Stimulated activated CD4-positive, alpha-beta T cell treated with anti-CD3 and anti-CD28 coated beads, Interleukin-12 subunit alpha, Interleukin-12 subunit beta, amount 100 ng/mL, for 48 hours (primary cell): ENCODE measurements around the gene NIM1K.
"Not testable (repeated sequence)": the region's sequence is repeated elsewhere in the genome, so short reads cannot be mapped to it uniquely, and the experiment has no call there.

Source experiments
- DNase-seq, 3 donors: peaks; one replicate each; pipeline ENCODE4 v3.0.0-alpha.2; 2020; ENCODE audit warnings: low read depth in 2 of 3, low spot score in 1 of 3

The NIM1K gene

DNA sequence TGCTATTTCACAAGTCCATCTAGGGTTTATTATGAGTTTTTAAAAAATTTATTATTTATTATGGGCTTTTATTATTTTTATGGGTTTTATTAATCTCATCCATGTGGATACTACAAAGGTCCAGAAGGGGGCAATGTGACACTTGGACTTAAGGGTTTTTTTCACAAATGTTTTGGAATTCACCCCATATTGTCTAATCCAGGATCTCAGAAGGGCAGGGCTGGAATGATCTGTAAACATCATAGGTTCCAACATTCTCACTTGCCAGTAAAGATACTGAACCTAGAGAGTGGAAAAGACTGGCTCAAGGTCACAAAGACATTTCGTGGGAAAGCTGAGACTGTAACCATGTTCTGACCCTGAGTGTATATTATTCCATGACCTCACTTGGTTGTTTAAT, 35.6 kb downstream of the NIM1K start:
- no peak for DNase-seq

DNA sequence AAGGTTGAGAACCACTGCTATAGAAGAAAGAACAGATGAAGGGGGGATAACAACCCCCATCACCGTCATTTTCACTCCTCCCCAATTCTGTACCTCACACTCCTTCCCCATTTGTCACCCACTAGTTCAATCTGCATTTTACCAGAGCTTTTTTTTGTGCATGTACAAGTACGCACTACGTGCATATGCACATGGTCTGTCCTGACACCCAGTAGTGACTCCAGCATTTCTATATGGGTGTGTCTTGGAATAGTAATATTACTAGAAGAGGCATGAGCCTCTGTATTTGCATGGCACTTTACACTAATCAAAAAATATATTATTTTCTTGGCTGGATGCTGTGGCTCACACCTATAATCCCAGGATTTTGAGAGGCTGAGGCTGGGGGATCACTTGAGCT, 38.7 kb downstream of the NIM1K start:
- DNase-seq = no peak

DNA sequence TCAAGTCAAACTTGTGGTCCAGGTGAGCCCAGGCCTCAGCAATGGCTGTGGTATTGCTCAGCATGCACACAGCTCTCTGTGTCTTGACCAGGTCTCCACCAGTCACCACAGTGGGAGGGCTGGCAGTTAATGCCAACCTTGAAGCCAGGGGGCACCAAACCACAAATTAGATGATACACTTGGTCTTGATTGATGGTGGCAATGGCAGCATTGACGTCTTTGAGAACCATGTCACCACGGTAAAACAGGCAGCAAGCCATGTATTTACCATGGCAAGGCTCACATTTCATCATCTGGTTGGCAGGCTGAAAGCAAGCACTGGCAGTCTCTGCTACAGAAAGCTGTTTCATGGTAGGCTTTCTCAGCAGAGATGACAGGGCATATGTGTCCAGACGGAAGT, 40.0 kb downstream of the NIM1K start:
- DNase-seq = no peak

DNA sequence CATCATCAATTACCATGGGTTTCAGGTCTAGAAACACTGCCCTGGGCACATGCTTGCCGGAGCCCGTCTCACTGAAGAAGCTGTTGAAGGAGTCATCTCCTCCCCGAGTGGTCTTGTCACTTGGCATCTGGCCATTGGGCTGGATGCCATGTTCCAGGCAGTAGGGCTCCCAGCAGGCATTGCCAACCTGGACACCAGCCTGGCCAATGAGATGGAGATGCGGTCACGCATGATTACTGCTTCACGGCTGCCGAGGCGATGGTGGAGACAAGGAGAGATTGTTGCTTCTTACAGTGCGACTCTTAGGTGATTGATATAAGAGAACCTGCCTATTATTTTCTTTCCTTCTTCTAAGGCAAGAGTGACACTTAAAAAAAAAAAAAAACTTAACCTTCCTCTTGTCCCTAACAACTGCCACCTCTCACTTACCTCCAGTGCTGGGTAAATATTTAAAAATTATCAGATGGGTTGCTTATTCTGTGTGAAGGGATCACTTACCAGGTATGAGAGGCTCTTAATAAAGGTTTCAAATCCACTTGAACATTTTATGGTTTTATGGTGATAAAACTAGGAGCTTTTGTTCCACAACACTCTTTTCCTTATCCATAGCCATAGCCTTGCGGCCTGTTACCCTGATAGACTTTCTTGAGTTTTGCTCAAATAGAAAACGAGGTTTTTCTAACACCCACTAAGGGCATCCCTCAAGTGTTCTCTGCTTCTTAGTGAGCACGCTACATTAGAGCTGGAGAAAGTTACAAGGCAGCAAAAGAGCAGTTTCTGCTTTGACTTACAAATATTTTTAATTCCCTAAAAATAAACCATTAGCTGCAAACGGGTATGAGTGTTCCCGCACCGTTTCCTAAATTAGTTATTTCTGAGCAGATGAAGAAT, 41.2 kb downstream of the NIM1K start:
- DNase-seq = no peak

DNA sequence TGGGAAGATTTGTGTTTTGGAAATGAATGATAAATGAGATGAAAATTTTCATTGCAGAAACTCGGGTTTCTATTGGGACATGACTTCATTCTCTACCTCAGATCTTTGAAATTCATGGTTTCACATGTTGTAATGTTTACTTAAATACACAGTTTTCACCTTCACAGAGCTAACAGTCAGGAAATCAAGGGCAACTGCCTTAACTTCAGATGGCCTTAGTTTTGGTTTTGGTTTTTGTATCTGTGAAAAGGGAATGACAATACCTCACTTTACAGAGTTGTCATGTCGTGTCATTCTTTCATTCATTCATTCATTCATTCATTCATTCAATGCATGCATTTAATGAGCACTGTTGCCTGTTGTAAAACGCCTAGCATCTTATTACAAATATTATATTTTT, 41.9 kb downstream of the NIM1K start:
- DNase-seq = no peak

DNA sequence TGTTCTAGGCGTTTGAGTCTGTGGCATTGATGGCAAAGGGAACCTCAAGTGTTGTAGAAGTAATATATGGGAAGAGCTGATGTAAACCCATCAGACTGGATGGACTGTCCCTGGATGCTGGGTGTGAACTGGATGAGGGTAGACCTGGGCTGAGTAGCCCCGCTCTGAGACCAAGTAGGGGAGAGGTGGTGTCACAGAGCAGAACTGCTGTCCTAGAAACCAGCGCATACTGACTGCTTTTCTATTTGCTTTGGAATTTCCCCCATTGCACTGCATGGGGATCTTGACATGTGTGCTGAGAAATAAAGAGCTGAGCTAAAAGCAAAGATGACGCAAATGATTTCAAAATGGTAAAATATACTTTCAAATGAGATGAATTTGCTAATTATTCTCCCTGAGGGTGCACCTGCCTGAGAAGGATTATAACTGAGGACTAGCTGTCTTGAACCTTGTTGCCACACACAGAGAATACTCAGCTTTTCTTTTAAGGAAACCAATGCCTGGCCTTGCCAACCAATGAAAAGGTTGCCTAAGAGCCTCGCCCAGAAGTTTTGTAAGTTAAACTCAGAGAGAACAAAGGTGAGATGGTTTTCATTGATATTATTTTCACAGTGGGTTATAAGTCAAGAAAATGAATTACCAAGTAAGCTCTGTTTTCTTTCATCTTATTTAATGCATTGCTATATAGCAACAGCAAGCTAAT, 44.8 kb downstream of the NIM1K start:
- no peak for DNase-seq

DNA sequence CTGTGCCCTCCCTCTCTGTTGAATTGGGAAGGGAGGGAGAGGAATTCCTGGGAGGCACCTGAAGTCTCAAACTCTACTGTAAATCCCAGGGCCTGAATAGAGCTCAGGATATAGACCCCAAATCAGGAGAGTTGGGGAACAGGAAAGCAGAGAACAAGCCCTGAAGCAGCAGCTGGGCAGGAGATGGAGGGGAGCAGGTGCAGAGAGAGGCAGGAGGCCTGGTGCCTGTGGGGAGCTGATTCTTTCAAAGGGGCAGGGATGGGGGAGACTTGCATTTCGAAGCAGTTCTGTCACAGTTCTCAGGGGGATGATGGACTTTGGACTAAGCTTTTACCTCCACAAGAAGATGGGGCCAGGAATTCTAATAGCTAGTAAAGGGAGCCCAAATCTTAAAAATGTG, 50.2 kb downstream of the NIM1K start:
- DNase-seq = no peak

DNA sequence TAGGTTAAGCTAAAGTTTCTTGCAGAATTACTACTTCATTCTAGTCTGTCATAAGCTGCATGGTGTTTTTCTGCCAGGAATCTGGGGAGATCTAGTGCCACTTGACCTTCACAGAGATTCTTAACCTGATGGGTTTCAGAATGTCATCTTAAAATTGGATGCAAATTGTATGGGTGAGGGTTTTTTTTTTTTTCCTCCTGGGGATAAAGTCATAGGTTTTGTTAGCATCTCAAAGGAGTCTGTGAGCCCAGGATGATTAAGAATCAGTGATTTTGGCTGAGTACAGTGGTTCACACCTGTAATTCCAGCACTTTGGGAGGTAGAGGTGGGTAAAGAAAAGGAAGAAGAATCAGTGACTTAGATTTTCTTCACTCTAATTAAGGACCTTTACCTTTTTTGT, 51.2 kb downstream of the NIM1K start:
- DNase-seq = no peak

DNA sequence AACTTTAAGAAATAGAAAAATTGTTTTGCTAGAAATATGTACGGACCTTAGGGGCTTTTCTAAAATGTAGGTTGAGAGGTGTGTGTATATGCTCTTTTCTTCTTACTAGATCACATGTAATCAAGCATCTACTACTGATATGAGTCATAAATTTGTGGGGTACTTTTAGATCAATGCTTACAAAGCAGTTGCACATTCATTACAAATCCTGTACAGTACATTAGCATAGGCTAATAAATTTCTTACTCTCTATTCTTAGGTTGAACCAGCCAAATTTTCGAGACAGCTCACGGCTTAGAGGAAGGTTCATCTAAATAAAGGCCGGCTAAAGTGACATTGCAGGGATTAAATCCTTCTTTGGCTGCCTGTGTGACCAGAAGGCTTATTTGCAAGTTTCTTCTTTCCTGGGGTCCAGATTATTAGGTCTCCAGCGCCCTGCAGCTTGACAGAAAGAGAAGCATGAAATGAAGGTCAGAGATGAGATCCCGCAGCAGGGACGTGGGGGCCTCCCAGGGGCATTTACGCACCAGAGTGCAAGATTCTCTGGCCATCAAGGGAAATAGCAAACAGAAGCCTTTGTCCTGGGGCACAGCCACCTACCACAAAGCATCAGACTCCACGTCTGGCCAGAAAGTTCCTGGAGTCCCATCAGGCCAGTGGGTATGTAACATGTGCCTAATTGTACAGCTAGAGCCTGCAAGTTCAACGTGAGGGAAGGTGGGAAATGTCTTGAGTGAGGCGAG, 53.0 kb downstream of the NIM1K start:
- DNase-seq = no peak

DNA sequence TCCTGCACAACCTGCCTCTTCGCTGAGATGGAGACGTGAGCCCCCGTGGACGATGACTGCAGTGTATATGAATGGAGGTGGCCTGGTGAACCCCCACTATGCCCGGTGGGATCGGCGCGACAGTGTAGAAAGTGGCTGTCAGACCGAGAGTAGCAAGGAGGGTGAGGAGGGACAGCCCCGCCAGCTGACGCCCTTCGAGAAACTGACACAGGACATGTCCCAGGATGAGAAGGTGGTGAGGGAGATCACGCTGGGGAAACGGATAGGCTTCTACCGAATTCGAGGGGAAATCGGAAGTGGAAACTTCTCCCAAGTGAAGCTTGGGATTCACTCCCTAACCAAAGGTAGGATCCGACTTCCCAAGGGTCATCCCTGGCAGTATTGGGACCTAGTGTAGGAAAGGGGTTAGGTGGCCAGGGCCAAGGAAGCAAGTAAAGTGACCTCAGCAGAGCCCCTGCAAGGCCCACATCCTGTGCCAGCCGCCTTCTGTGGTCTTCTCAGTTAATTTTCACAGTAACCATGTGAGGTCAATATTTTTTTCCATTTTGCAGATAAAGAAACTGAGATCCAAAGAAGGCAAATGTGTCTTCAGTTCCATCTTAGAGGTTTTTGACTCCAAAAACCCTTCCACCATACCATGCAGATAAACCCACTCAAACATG, 53.8 kb downstream of the NIM1K start:
- no peak for DNase-seq

DNA sequence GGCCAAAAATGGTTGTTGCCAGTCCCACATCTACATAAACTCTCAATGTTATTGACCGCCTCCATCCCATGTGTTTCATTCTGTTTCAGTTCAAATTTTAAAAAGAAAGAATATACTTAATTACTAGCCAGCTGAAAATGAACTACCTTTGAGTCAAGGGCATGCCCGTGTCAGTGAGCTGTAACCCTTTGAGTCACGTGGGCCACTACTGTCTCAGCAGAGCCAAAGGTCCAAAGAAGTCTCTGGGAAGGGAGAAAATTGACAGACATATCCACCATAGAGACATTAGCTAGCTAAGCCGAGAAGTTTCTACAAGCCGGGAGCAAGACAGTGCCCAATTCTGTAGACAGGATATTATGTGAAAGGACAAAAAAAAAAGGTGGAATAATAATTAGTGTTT, 59.7 kb downstream of the NIM1K start:
- no peak for DNase-seq

DNA sequence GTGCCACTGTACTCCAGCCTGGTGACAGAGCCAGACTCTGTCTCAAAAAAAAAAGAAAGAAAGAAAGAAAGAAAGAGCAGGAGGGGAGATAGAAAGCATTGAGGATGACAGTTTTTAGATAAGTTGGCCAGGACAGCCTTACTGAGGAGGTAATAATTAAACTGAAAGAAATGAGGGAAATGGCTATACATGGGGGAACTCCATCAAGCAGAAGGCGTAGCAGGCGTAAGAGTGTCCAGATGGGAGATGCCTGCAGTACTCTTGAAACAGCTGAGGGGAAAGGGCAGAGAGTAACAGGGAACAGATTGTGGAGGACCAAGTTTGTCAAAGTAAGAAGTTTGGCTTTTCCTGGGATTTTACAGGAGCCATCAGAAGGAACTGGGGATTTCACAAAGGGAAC, 63.7 kb downstream of the NIM1K start:
- no peak for DNase-seq

DNA sequence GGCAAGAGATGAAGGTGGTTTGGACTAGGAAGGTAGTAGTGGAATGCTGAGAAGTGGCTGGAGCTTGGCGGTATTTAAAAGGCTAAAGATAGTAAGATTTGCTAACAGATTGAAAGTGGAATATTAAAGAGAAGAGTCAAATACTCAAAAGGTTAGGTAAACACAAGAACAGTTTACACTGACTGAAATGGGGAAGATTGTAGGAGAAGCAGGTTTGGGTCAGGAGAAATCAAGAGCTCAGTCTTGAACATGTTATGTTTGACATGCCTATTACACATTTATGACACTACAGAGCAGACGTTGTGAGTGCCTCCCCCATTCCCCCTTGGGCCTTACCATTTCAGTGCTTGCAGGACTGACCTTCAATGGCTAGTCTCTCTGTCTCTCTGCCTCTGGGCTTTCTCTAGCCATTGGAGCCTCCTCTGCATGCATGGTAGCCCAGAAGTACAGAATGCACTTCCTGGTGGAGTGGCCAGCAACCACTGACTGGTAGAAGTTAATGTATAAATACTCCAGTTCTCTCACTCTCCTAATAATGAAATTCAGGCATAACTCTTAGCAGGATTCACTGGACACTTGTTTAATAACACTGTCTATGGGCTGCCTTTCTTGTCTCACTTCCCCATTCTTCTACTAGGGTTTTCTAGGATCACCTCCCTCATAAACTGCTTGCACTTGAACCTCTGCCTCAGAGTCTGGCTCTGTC, 64.4 kb downstream of the NIM1K start:
- DNase-seq = no peak

DNA sequence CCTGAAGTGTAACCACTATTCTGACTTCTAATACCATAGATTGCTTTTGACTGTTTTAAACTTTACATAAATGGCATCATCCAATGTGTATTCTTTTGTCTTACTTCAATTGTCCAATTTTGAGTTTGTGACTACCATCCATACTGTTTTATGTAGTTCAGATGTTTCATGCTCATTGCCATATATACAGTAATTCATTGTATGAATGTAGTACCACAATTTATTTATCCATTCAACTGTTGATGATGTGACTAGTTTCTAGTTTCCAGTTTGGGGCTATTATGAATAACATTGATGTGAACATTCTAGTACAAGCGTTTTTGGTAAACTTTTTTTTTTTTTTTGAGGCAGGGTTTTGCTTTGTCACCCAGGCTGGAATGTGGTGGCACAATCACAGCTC, 66.1 kb downstream of the NIM1K start:
- DNase-seq = no peak

DNA sequence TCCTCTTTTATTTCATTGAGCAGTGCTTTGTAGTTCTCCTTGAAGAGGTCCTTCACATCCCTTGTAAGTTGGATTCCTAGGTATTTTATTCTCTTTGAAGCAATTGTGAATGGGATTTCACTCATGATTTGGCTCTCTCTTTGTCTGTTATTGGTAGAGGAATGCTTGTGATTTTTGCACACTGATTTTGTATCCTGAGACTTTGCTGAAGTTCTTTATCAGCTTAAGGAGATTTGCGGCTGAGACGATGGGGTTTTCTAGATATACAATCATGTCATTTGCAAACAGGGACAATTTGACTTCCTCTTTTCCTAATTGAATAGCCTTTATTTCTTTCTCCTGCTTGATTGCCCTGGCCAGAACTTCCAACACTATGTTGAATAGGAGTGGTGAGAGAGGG, 70.2 kb downstream of the NIM1K start:
- DNase-seq = not testable (repeated sequence)

DNA sequence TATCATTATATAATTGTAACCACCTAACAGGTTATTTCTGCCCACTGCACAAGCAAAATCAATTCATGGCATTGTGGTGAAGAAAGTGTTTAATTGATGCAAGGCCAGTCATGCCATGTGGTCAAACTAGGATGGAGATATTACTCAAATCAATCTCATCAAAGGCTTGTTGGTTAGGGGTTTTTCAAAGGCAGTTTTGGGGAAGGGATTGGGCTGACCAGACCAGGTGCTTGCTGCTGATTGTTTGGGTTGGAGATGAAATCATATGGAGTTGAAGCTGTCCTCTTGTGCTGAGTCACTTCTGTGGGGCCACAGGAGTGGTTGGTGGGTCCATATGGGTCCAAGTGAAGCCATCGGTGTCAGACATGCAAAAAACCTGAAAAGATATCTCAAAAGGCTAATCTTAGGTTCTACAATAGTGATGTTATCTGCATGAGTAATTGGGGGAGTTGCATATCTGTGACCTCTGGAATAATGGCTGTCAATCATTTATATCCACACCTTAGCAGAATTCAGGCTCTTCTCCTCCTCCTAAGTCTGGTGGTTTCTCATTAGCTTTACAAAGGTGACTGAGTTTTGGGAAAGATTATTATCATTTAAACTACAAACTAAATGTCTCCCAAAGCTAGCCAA, 76.3 kb downstream of the NIM1K start:
- no peak for DNase-seq

DNA sequence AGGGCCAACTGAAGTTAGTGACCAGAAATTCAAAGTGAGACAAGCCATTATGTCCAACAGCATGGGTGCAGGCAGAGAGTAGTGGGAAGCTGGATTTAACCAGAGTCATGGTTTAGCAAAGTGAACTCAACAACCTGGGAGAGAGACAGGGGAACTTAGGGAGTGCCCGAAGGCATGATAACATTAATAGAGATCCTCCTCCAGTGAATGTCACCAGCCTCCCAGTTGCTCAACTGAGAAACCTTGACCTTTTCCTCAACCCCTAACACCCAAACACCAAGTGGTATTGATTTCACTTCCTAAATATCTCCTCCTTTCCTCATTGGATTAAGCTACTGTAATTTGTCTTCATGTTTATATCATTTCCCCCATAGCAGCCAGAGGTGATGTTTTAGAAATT, 78.6 kb downstream of the NIM1K start:
- DNase-seq = no peak

DNA sequence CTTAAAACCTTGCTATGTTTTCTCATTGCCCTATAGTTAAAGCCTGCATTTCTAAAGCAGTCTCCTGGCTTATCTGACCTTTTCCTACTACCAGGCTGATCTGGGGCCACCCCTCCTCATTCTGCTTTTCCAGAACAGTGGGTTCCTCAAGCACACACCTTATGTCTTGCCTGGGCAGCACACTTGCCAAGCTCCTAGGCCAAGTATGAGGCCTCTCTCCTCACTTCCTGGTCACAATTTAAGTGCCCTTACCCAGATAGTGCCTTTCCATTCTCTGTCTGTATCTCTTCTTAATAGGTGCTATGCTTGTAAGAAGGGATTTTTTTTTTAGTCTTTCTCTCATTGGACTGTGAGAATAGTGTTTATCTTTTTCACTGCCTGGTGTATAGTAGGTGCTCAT, 81.5 kb downstream of the NIM1K start:
- DNase-seq = no peak

DNA sequence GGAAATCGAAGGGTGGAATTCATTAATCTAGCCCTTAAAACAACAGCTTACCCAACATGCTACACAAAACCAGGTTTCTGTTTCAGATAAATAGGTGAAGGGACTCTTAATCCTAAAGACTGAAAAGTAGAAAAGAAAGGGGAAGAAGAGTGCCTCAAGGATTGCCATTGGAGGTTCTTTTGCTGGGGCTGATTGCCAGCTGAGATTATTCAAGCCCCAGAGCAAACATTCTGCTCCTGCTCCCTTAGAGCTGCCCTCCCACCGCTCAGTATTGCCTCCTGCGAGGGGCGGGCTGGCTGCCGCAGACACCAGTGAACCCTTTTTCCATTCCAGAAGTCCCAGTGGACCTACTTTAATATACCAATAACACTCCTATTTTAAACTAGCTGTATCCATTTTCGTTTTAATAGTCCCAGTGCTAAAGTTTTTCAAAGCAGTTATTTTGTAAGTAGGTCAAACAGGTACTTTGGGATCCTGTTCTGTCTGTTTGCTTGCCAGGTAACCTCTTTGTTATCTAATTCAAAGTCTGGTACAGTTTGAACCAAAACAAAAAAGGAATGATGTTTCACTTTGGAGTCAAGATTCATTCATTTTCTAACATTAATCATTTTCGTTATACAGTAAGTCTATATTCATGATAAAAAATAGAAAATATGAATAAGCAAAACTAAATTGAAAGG, 82.5 kb downstream of the NIM1K start:
- no peak for DNase-seq

DNA sequence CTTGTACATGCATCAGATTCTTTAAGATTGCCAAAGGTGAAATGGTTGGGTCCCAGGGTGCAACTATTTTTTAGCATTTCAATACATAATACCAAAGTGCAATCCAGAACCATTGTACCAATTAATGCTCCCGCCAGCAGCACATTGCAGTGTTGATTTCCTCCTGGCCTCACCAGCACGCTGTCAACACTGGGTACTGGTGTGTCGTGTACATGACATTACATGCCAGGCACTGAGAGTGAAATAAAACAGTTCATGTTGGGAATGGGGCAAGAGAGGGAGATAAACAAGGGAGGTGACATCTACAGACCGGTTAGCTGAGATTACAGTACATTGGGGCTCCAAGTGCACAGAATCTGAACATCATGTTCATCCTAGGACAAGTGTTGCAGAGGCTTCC, 83.4 kb downstream of the NIM1K start:
- DNase-seq = no peak
